ENCODE data around the gene SLC9A9.

SLC9A9 gene

DNA sequence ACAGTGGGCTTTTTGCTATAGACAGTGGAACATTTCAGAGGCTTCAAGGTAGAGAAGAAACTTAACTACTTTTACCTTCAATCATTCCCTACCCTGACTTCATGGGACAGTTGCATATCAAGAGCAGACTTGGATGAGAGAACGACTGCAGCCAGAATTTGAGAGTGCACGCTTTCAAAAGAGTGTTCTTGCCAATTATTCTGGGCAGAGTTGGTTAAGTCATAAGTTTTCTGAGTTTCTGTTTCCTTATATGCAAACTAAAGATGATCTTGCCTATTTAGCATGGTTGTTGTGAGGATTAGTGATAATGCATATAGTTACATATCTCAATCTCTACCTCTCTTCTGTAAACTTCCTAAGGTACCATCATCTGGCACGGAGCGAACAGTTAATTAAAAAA is 7.6 kb downstream of the SLC9A9 start:
- peaks cover 13% of the 10 kb centered on the region; the same call in 1 of the 2 replicates for H3K4me1 ChIP-seq (ENCODE audit: control insufficient read depth, insufficient read depth, low read length)
- H3K27ac ChIP-seq (ENCODE audit: low read depth, low read length): no peak overlapping the region

DNA sequence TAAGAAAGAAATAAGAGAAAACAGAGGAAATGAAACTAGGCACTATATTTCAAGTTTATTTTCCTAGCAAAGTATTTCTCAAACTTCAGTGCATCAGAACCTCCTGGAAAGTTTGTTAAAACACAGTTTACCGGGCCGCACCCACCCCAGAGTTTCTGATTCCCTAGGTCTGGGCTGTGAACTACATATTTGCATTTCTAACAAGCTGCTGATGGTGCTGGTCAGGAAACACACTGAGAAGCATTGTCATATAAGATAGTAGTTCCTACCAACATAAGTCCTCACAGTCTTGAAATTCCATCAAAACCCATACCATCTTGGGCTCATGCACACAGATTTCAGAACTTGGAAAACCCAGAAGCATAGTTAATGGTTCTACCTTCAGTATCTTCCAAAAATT is 8.3 kb downstream of the SLC9A9 start:
- no peaks in the 10 kb centered on the region for H3K9me3 ChIP-seq (ENCODE audit: control insufficient read depth, insufficient read depth, low read length)
- no peak overlapping the region for H3K9ac ChIP-seq (ENCODE audit: low read depth, low read length)
- H3K4me1 ChIP-seq (ENCODE audit: control insufficient read depth, insufficient read depth, low read length): peaks cover 13% of the 10 kb centered on the region; the same call in 1 of the 2 replicates
- H3K27me3 ChIP-seq (ENCODE audit: control insufficient read depth, insufficient read depth, low read length): no peaks in the 10 kb centered on the region
- H3K27ac ChIP-seq (ENCODE audit: low read depth, low read length): no peak overlapping the region
- H3K36me3 ChIP-seq (ENCODE audit: control insufficient read depth, insufficient read depth, low read length): no peaks in the 10 kb centered on the region
- H3K4me3 ChIP-seq (ENCODE audit: low read depth, low read length): peak overlapping the region; percentile 6; the same call in 1 of the 2 replicates

More for the DNA sequence above, 7.6 kb downstream of the SLC9A9 start:
- Histone ChIP-seq H3K27me3 (ENCODE audit: control insufficient read depth, insufficient read depth, low read length) (no peaks in the 10 kb centered on the region), H3K36me3 (ENCODE audit: control insufficient read depth, insufficient read depth, low read length) (no peaks in the 10 kb centered on the region), H3K9me3 (ENCODE audit: control insufficient read depth, insufficient read depth, low read length) (no peaks in the 10 kb centered on the region), H3K4me3 (ENCODE audit: low read depth, low read length) (no peak overlapping the region), H3K9ac (ENCODE audit: low read depth, low read length) (no peak overlapping the region)

DNA sequence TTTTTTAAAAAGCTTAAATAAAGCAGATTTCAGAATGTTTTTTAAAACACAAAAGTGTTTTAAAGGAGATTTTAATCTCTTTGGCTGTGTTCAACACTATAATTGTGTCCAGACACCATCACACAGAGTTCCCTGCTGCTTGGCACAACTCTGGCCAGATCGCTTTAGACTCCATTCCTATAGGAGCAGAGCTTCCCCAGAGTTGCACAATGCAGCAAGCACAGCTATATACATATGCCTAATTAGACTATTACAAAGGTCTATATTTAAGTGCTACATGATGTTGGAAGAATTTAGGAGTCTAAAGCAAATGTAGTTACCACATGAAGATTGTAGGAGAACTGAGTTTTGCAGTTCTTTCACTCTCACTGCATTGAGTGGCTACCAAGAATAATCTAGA is 11.2 kb downstream of the SLC9A9 start:
- H3K9ac ChIP-seq (ENCODE audit: low read depth, low read length): no peak overlapping the region
- peaks cover 13% of the 10 kb centered on the region; the same call in 1 of the 2 replicates for H3K4me1 ChIP-seq (ENCODE audit: control insufficient read depth, insufficient read depth, low read length)
- no peaks in the 10 kb centered on the region for H3K9me3 ChIP-seq (ENCODE audit: control insufficient read depth, insufficient read depth, low read length)
- no peaks in the 10 kb centered on the region for H3K36me3 ChIP-seq (ENCODE audit: control insufficient read depth, insufficient read depth, low read length)
- no peaks in the 10 kb centered on the region for H3K27me3 ChIP-seq (ENCODE audit: control insufficient read depth, insufficient read depth, low read length)
- H3K4me3 ChIP-seq (ENCODE audit: low read depth, low read length): no peak overlapping the region
- H3K27ac ChIP-seq (ENCODE audit: low read depth, low read length): no peak overlapping the region

DNA sequence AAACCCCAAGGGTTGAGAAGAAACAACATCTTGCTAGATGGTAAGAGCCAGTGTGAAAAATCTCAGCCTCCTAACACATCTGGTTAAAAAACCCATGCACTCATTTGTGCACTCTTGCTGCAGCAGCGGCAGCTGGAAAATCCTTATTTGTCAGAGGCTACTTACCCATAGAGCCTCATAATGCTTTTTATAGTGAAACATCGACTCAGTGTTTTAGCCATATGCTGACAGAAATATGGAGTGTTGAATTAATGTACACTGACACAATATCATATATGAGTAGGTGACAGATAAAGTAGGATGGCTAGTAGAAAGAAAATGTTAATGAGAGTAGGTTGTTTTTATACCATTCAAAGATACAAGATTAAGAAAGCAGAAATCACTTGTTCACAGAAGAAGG is 13.0 kb downstream of the SLC9A9 start:
- Histone ChIP-seq H3K36me3 (ENCODE audit: control insufficient read depth, insufficient read depth, low read length) (no peaks in the 10 kb centered on the region), H3K4me1 (ENCODE audit: control insufficient read depth, insufficient read depth, low read length) (peaks cover 9% of the 10 kb centered on the region; the same call in 1 of the 2 replicates), H3K9me3 (ENCODE audit: control insufficient read depth, insufficient read depth, low read length) (no peaks in the 10 kb centered on the region)

DNA sequence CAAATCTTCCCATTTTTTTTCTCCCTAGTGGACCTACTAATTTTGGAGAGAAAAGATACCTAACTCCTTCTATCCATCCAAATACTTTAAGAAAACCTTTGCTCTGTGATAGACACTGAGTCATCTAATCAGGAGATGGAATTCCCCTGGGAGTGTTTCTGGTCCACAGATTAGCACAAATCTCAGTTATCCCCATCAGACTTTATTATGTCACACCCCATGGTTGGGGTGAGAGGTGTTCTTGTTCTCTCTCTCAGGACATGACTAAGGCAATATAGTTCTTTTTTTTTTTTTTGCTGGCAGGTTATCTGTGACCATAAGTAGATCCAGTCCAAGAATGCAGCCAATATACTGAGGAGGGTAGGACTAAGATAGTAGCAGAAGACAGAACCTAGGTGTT is 15.8 kb downstream of the SLC9A9 start:
- no peak overlapping the region for H3K9ac ChIP-seq (ENCODE audit: low read depth, low read length)
- H3K9me3 ChIP-seq (ENCODE audit: control insufficient read depth, insufficient read depth, low read length): no peaks in the 10 kb centered on the region
- H3K27ac ChIP-seq (ENCODE audit: low read depth, low read length): no peak overlapping the region
- no peaks in the 10 kb centered on the region for H3K27me3 ChIP-seq (ENCODE audit: control insufficient read depth, insufficient read depth, low read length)
- H3K4me3 ChIP-seq (ENCODE audit: low read depth, low read length): no peak overlapping the region
- no peaks in the 10 kb centered on the region for H3K36me3 ChIP-seq (ENCODE audit: control insufficient read depth, insufficient read depth, low read length)
- H3K4me1 ChIP-seq (ENCODE audit: control insufficient read depth, insufficient read depth, low read length): no peaks in the 10 kb centered on the region

More for the DNA sequence above, 13.0 kb downstream of the SLC9A9 start:
- no peaks in the 10 kb centered on the region for H3K27me3 ChIP-seq (ENCODE audit: control insufficient read depth, insufficient read depth, low read length)
- H3K27ac ChIP-seq (ENCODE audit: low read depth, low read length): no peak overlapping the region
- H3K9ac ChIP-seq (ENCODE audit: low read depth, low read length): no peak overlapping the region
- no peak overlapping the region for H3K4me3 ChIP-seq (ENCODE audit: low read depth, low read length)

DNA sequence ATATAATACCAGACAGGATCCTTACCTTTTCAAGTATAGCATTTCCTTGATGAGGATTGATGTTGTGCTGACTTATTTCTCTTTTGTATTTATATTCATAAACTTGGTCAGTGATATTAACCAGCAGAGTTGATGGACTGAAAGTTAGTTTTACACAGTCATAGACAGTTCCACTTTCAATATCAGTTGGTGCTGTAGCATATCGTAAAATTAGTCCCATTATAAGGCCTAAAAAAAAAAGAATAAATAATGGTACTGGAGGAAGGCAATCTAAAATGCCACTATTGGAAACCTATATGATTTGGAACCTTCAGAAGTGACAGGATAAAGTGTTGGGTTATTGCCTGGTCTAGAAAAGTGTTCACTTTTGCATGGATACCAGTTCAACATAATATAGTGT is 16.3 kb downstream of the SLC9A9 start:
- H3K27me3 ChIP-seq (ENCODE audit: control insufficient read depth, insufficient read depth, low read length): no peaks in the 10 kb centered on the region
- no peaks in the 10 kb centered on the region for H3K9me3 ChIP-seq (ENCODE audit: control insufficient read depth, insufficient read depth, low read length)
- no peaks in the 10 kb centered on the region for H3K4me1 ChIP-seq (ENCODE audit: control insufficient read depth, insufficient read depth, low read length)
- H3K9ac ChIP-seq (ENCODE audit: low read depth, low read length): no peak overlapping the region
- no peak overlapping the region for H3K4me3 ChIP-seq (ENCODE audit: low read depth, low read length)
- H3K27ac ChIP-seq (ENCODE audit: low read depth, low read length): no peak overlapping the region
- H3K36me3 ChIP-seq (ENCODE audit: control insufficient read depth, insufficient read depth, low read length): no peaks in the 10 kb centered on the region

DNA sequence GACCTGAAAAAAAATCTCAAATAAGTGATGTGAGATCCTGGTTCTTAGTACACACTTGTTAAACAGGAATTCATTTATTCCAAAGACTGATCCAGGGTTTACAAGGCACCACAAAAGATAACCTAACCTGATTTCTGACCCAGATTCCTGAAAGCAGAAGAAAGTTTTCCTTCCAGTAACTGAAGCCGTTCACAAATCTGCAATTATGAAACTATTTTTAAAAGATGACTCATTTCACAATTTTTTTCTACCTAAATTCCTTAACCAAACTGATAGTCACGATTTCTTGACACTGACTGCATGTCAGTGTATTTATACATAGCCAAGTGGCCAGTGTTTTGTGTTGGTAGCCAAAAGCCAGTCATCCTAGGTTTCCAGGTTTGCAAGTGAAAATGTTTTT is 17.1 kb downstream of the SLC9A9 start:
- H3K9me3 ChIP-seq (ENCODE audit: control insufficient read depth, insufficient read depth, low read length): no peaks in the 10 kb centered on the region
- no peak overlapping the region for H3K4me3 ChIP-seq (ENCODE audit: low read depth, low read length)
- H3K36me3 ChIP-seq (ENCODE audit: control insufficient read depth, insufficient read depth, low read length): no peaks in the 10 kb centered on the region
- H3K4me1 ChIP-seq (ENCODE audit: control insufficient read depth, insufficient read depth, low read length): no peaks in the 10 kb centered on the region
- H3K27ac ChIP-seq (ENCODE audit: low read depth, low read length): no peak overlapping the region
- H3K27me3 ChIP-seq (ENCODE audit: control insufficient read depth, insufficient read depth, low read length): no peaks in the 10 kb centered on the region
- no peak overlapping the region for H3K9ac ChIP-seq (ENCODE audit: low read depth, low read length)

DNA sequence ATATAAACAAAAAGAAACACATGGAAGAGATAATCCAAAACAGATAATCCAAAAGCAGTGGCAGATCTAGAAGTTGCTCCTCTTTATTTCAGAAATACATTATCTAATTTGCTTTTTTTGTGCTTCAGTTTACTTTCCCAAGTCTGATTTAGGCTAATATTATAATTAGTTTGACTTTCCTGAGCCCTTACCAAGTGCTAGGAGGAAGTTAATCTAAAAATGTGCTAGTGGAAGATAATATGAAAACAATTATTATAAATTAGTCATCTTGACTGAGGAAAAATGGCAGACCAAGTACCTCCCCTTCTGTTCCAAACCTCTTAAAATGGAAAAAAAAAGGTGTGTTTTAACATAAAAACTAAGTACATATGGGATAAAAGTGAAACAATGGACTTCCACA is 17.5 kb downstream of the SLC9A9 start:
- no peak overlapping the region for H3K4me3 ChIP-seq (ENCODE audit: low read depth, low read length)
- no peaks in the 10 kb centered on the region for H3K36me3 ChIP-seq (ENCODE audit: control insufficient read depth, insufficient read depth, low read length)
- H3K27ac ChIP-seq (ENCODE audit: low read depth, low read length): no peak overlapping the region
- H3K27me3 ChIP-seq (ENCODE audit: control insufficient read depth, insufficient read depth, low read length): no peaks in the 10 kb centered on the region
- no peaks in the 10 kb centered on the region for H3K9me3 ChIP-seq (ENCODE audit: control insufficient read depth, insufficient read depth, low read length)
- H3K4me1 ChIP-seq (ENCODE audit: control insufficient read depth, insufficient read depth, low read length): no peaks in the 10 kb centered on the region
- no peak overlapping the region for H3K9ac ChIP-seq (ENCODE audit: low read depth, low read length)

DNA sequence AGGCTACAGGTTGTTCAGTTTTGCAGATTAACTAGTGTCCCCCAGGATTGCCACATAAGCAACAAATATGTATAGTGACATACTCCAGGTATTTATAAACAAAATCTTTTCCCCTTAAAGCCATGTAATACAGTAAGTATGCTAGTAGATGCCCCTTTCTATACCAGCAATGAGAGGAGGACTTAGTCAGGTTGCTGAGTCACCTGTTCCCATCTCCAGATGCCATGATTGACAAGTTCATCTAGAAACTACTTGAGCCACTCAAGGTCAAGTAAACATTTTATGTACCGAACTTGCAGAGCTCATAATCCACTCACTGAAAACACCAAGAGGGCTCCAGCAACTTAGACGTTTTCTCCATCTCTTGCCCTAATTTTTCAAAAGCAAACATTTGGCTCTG is 18.2 kb downstream of the SLC9A9 start:
- H3K27me3 ChIP-seq (ENCODE audit: control insufficient read depth, insufficient read depth, low read length): no peaks in the 10 kb centered on the region
- H3K4me3 ChIP-seq (ENCODE audit: low read depth, low read length): no peak overlapping the region
- no peak overlapping the region for H3K9ac ChIP-seq (ENCODE audit: low read depth, low read length)
- no peak overlapping the region for H3K27ac ChIP-seq (ENCODE audit: low read depth, low read length)
- no peaks in the 10 kb centered on the region for H3K9me3 ChIP-seq (ENCODE audit: control insufficient read depth, insufficient read depth, low read length)
- H3K36me3 ChIP-seq (ENCODE audit: control insufficient read depth, insufficient read depth, low read length): no peaks in the 10 kb centered on the region
- H3K4me1 ChIP-seq (ENCODE audit: control insufficient read depth, insufficient read depth, low read length): no peaks in the 10 kb centered on the region

DNA sequence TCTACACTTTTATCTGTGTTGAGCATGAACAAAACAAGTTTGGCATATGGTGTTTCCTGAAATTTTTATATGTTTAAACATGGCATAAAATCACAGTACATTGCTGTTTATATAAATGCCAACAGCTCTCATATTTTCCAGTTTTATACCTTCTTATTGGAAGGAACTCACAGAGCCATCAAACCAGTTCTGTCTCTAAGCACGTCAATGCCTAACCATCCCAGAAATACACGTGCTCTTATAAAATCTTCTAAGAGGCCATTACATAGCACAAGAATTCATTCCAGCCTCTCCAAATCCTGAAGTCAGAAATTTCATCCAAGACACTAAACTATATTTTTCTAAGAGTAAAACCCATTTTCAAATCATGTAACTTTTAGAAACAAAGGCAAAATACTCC is 20.8 kb downstream of the SLC9A9 start:
- no peaks in the 10 kb centered on the region for H3K9me3 ChIP-seq (ENCODE audit: control insufficient read depth, insufficient read depth, low read length)
- no peaks in the 10 kb centered on the region for H3K4me1 ChIP-seq (ENCODE audit: control insufficient read depth, insufficient read depth, low read length)
- no peaks in the 10 kb centered on the region for H3K27me3 ChIP-seq (ENCODE audit: control insufficient read depth, insufficient read depth, low read length)
- H3K27ac ChIP-seq (ENCODE audit: low read depth, low read length): no peak overlapping the region
- no peak overlapping the region for H3K4me3 ChIP-seq (ENCODE audit: low read depth, low read length)
- H3K36me3 ChIP-seq (ENCODE audit: control insufficient read depth, insufficient read depth, low read length): no peaks in the 10 kb centered on the region
- H3K9ac ChIP-seq (ENCODE audit: low read depth, low read length): no peak overlapping the region

DNA sequence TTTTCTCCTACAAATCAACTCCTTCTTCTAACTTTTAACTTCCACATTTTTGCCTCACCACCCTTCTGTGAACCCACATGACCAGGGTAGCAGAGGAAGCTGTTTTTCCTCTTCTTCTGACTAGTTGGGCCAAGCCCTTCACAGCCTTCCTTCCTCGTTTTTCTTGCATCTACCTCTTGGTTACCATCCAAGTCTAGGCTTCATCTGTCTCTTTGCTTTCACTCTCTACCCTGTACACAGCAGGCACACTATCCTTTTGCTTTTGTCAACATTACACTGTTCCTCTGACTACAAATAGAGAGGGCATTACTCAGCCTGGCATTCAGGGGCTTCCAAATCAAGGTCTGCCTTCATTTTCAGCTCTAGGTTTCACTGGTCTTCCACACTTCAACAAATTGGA is 22.0 kb downstream of the SLC9A9 start:
- H3K36me3 ChIP-seq (ENCODE audit: control insufficient read depth, insufficient read depth, low read length): no peaks in the 10 kb centered on the region
- H3K9me3 ChIP-seq (ENCODE audit: control insufficient read depth, insufficient read depth, low read length): no peaks in the 10 kb centered on the region
- no peak overlapping the region for H3K4me3 ChIP-seq (ENCODE audit: low read depth, low read length)
- H3K27ac ChIP-seq (ENCODE audit: low read depth, low read length): no peak overlapping the region
- H3K27me3 ChIP-seq (ENCODE audit: control insufficient read depth, insufficient read depth, low read length): no peaks in the 10 kb centered on the region
- no peak overlapping the region for H3K9ac ChIP-seq (ENCODE audit: low read depth, low read length)
- H3K4me1 ChIP-seq (ENCODE audit: control insufficient read depth, insufficient read depth, low read length): no peaks in the 10 kb centered on the region

DNA sequence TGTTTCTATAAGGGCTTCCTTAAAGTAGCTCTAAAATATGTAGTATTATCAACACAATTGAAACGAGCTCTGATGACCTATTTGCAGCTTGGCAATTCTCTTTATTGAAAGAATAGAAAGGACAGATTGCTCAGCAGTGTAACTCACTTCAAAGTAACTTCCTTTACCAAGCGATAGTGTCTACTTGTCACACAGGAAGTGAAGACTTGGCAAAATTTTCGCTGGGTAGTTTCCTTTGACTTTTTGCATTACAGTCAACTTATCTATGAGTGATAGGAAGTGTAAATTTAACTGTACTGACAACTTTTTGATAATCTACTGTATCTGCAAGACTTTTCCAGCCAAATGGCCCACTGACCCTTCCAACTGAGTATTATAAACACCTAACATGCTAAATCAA is 22.8 kb downstream of the SLC9A9 start:
- Histone ChIP-seq H3K9me3 (ENCODE audit: control insufficient read depth, insufficient read depth, low read length) (no peaks in the 10 kb centered on the region), H3K4me1 (ENCODE audit: control insufficient read depth, insufficient read depth, low read length) (no peaks in the 10 kb centered on the region), H3K36me3 (ENCODE audit: control insufficient read depth, insufficient read depth, low read length) (no peaks in the 10 kb centered on the region), H3K9ac (ENCODE audit: low read depth, low read length) (no peak overlapping the region), H3K27ac (ENCODE audit: low read depth, low read length) (no peak overlapping the region), H3K4me3 (ENCODE audit: low read depth, low read length) (no peak overlapping the region), H3K27me3 (ENCODE audit: control insufficient read depth, insufficient read depth, low read length) (no peaks in the 10 kb centered on the region)
